Mesothelial cell of epicardium (in vitro differentiated cells): ENCODE data around the gene HLX. TPM values are rescaled to one million over a fixed set of nuclear protein-coding genes. Genes with fewer than 3 reads are reported as not detected.

Experiments used
- DNase-seq, 2 experiments: peaks; one replicate each; pipeline ENCODE4 v3.0.0; 2021; ENCODE audit warnings: low spot score in 2 of 2; ENCODE audit not compliant: unreplicated experiment in 2 of 2
- H3K27ac Mint-ChIP-seq: 2 replicates; pipeline ENCODE4 v1.8.0; 2021; ENCODE audit warnings: mixed read lengths
- H3K27me3 Mint-ChIP-seq: 2 replicates; pipeline ENCODE4 v1.8.0; 2021; ENCODE audit warnings: low read depth, mixed read lengths
- H3K36me3 Mint-ChIP-seq: 2 replicates; pipeline ENCODE4 v1.8.0; 2021; ENCODE audit warnings: mixed read lengths
- H3K4me1 Mint-ChIP-seq: 2 replicates; pipeline ENCODE4 v1.8.0; 2021; ENCODE audit warnings: mixed read lengths
- H3K4me3 Mint-ChIP-seq: 2 replicates; pipeline ENCODE4 v1.8.0; 2021; ENCODE audit warnings: mild to moderate bottlenecking, moderate library complexity, mixed read lengths
- H3K9me3 Mint-ChIP-seq: 2 replicates; pipeline ENCODE4 v1.8.0; 2021; ENCODE audit warnings: mixed read lengths
- CTCF ChIP-seq: fragments of 200-600 bp; sonication (generic); IDR thresholded peaks from one replicate; pipeline ENCODE4 v1.5.0; 2021; ENCODE audit warnings: antibody characterized with exemption; ENCODE audit not compliant: unreplicated experiment
- total RNA-seq: library from RNA; stranded (reverse); gene quantifications from 3 replicates; pipeline ENCODE4 v1.2.1, GENCODE V29; 2021

The HLX gene
- total RNA-seq, 1 donor from 2014 or later = 1.3 TPM

- no peaks in the 10 kb centered on the region for H3K36me3 Mint-ChIP-seq
- no peak for TF ChIP-seq CTCF
- no peaks in the 10 kb centered on the region for H3K9me3 Mint-ChIP-seq
- H3K4me1 Mint-ChIP-seq = peaks cover 15% of the 10 kb centered on the region
- peaks cover 99% of the 10 kb centered on the region for H3K27me3 Mint-ChIP-seq
- H3K27ac Mint-ChIP-seq = no peak overlapping the region
- H3K4me3 Mint-ChIP-seq = no peak overlapping the region
- DNase-seq = no peak
Observed at GRCh38 chr1:220895412-220895946, 16.2 kb downstream of the HLX start.

- no peak for DNase-seq
- Mint-ChIP-seq H3K9me3 (peaks cover 3% of the 10 kb centered on the region), H3K36me3 (no peaks in the 10 kb centered on the region), H3K27me3 (peaks cover 99% of the 10 kb centered on the region), H3K4me1 (peaks cover 15% of the 10 kb centered on the region), H3K27ac (no peak overlapping the region), H3K4me3 (no peak overlapping the region)
- no peak for TF ChIP-seq CTCF
Observed at GRCh38 chr1:220896092-220896491, 16.8 kb downstream of the HLX start.

DNA sequence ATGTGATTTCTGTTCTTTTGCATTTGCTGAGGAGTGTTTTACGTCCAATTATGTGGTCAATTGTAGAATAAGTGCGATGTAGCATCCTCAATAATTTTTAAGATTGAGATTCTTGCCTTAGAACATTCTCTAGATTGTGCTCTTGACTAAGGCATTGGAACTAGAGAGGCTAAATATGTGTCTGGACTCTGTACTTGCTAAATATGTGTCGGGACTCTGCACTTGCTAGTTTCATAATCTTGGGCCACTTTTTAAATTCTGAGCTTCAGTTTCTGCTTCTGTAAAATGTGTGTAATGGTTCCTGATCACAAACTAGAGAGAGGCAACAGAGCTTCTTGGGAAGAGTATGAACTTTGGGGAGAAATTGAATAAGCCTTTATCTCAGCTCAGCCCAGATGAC, 21.6 kb downstream of the HLX start:
- no peak for DNase-seq
- H3K36me3 Mint-ChIP-seq = no peaks in the 10 kb centered on the region
- peaks cover 8% of the 10 kb centered on the region for H3K4me1 Mint-ChIP-seq
- no peak for TF ChIP-seq CTCF
- H3K4me3 Mint-ChIP-seq = no peak overlapping the region
- peaks cover 93% of the 10 kb centered on the region for H3K27me3 Mint-ChIP-seq
- H3K9me3 Mint-ChIP-seq = peaks cover 3% of the 10 kb centered on the region
- H3K27ac Mint-ChIP-seq = no peak overlapping the region

- Mint-ChIP-seq H3K4me3 (no peak overlapping the region), H3K36me3 (no peaks in the 10 kb centered on the region), H3K27me3 (peaks cover 93% of the 10 kb centered on the region), H3K27ac (no peak overlapping the region), H3K9me3 (peaks cover 3% of the 10 kb centered on the region), H3K4me1 (peaks cover 17% of the 10 kb centered on the region)
- no peak for TF ChIP-seq CTCF
- no peak for DNase-seq
Observed at GRCh38 chr1:220901881-220902280, 22.6 kb downstream of the HLX start.

- Mint-ChIP-seq H3K27ac (no peak overlapping the region), H3K9me3 (peaks cover 3% of the 10 kb centered on the region), H3K27me3 (peaks cover 92% of the 10 kb centered on the region), H3K36me3 (no peaks in the 10 kb centered on the region), H3K4me3 (no peak overlapping the region), H3K4me1 (peaks cover 18% of the 10 kb centered on the region)
- DNase-seq = no peak
- TF ChIP-seq CTCF = no peak
Observed at GRCh38 chr1:220902916-220903315, 23.7 kb downstream of the HLX start.

DNA sequence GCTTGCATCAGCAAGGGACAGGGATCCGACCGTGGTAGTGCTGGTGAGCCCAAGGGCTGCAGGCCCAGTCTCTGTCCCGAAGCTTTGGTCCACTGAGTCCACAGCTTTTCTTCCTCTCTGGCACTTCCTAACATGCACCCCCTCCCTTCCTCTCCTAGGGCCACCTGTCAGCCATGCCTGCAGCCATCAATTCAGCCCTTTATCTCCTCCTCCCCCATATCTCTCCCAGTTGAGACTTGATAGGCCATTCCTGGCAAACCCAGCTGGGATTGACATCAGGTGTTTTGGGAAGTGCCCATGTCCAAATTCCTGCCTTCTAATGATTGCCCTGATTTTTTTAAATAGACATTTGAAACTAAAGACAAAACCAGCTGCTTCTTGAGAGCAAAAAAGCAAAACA, 25.6 kb downstream of the HLX start:
- H3K9me3 Mint-ChIP-seq = peaks cover 3% of the 10 kb centered on the region
- H3K4me1 Mint-ChIP-seq = peaks cover 18% of the 10 kb centered on the region
- no peak overlapping the region for H3K4me3 Mint-ChIP-seq
- H3K36me3 Mint-ChIP-seq = no peaks in the 10 kb centered on the region
- DNase-seq = no peak
- H3K27me3 Mint-ChIP-seq = peaks cover 92% of the 10 kb centered on the region
- no peak overlapping the region for H3K27ac Mint-ChIP-seq
- TF ChIP-seq CTCF = no peak
